Measurements from ENCODE around the gene CNIH4.

DNA sequence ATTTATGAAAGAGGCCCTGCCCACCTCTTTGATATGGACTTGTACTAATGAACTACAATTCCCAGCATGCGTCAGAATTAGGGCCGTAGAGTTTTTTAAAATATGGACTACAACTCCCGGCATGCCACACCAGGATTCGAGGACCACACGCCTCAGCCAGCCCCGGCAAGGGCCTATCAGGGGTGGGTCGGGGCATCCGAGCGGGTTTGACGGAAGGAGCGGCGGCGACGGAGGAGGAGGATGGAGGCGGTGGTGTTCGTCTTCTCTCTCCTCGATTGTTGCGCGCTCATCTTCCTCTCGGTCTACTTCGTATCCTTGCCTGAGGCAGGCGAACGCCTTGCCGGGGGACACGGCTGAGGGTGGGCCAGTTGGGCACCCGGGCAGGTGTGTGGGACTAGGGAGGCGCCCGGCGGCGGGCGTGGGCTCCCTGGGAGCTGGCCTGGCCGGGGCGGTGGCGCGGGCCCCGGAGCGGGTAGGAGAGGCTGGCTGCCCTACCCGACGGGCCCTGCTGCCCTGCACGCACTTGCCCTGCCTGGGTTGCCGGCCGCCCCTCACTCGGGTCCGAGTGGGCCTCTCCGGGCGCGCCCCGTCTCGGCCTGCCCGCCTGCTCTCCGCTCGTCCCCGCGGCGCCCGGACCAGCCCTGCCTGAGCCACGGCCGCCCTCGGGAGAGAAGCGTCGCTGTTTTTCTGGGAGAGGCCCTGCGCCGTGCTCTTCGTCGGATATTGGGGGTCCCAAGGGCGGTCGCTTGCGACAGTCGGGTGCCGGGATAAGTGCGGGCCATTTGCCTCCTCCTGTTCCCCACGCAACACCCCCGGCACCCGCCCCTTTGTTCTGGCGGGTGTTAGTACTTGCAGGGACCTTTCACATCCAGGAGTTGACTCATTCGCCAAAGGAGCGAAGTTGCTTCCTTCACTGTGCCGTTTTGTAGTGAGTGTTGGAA, at the start of gene CNIH4:
- TF ChIP-seq, protein P1, sequence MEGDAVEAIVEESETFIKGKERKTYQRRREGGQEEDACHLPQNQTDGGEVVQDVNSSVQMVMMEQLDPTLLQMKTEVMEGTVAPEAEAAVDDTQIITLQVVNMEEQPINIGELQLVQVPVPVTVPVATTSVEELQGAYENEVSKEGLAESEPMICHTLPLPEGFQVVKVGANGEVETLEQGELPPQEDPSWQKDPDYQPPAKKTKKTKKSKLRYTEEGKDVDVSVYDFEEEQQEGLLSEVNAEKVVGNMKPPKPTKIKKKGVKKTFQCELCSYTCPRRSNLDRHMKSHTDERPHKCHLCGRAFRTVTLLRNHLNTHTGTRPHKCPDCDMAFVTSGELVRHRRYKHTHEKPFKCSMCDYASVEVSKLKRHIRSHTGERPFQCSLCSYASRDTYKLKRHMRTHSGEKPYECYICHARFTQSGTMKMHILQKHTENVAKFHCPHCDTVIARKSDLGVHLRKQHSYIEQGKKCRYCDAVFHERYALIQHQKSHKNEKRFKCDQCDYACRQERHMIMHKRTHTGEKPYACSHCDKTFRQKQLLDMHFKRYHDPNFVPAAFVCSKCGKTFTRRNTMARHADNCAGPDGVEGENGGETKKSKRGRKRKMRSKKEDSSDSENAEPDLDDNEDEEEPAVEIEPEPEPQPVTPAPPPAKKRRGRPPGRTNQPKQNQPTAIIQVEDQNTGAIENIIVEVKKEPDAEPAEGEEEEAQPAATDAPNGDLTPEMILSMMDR (IDR thresholded peaks at IDR 0.05), result peak in 1 of 6 experiments; percentile 10
- peak; percentile 70 to 93 for TF ChIP-seq POLR2A (IDR thresholded peaks at IDR 0.05)
